Suppressor macrophage (primary cell): ENCODE data around the gene NSUN5.
"Not testable (repeated sequence)": the region's sequence is repeated elsewhere in the genome, so short reads cannot be mapped to it uniquely, and the experiment has no call there.

Experiments
- DNase-seq, 4 experiments: peaks; one replicate each; pipeline ENCODE4 v3.0.0-alpha.2; 2020 to 2022
- total RNA-seq, 17 experiments: gene quantifications; one replicate each; lab custom pipeline; 2026; ENCODE audit warnings: mixed read lengths in 6 of 17, inconsistent platforms in 3 of 17; lab: John Stamatoyannopoulos, UW

Gene NSUN5
- 8.2 to 23.3 (median 12.3) reads per million in 17 experiments for total RNA-seq

DNA sequence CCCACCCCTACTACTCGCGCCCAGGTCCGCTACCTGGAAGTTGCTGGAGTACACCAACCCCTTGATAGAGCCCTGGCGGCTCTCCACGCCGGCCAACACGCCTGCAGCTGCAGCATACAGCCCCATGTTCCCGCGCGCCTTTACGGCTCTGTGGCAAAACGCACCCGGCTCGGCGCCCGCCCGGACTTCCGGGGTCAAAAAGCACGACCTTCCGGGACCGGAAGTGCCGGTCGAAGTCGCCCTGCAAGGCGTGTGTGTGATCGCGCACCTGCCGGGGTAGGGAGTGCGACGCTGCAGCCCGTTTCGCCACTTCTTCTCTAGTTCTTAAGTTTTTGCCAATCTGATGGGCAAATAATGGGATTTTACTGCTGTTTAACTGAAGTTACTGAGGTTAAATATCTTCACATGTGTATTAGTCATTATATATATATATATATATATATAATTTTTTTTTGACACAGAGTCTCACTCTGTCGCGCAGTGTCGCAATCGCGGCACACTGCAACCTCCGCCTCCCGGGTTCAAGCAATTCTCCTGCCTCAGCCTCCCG lies at the start of gene NSUN5:
Gene NSUN5, minus strand, starts transcription at position 162 of the 550 bp plus-strand sequence. Its CDS starts 36 bp downstream, at position 126.
- peak; percentile 91 to 95 (median 93) for DNase-seq

DNA sequence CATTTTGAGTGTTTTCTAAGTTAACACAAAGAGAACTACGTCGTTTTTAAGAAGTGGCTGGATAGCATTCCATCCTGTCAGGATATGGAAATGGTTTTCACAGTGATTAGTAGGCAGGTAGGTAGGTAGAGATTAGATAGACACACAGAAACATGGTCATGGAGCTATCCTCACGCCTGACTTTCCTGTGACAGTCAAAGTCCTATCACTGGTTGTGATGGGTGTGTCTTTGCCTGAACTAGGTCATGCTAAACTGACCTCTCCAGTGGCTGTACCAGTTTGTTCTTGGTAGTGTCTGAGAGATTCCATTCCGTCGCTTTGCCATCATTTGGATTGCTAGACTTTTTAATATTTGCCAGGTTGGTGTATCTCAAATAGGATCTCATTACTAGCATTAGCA lies 47.5 kb upstream of the NSUN5 start:
- no peak for DNase-seq

DNA sequence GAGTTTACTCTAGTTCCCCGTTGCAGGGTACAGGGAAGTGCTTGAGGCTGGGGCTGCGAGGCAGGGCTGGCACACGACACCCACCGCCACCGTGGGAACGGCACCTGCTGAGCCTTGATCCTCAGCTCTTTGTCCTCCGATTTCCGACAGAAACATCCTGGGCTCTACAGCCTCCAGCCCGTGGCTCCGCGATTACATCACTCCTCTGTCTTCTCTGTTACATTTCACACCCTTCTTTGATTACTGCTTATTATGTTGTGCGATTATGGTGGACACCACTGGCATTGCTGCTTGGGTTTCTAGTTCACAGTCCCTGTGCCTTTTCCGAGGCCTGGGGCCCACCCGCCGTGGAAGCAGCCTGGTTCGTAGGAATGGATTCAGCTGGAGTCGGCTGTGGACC lies 46.2 kb upstream of the NSUN5 start:
- DNase-seq = no peak

DNA sequence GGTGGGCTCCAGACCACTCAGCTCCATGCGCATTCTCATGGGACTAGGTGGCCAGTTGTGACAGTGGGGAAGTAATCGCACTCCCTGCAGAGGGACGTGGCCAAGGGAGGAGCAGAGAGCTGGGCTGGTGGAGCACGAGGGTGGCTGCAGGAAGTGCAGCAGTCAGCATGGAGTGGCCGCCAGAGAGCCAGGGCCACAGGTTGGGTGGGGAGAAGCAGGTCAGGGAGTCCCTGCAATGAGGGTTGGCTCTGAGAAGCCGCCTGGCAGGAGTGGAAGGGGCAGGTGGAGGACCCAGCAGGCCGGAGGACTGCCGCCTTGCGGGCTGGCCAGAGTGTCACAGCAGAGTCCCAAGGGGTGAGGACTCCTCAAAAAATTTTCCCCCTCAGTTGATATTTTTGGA lies 45.6 kb upstream of the NSUN5 start:
- no peak for DNase-seq

DNA sequence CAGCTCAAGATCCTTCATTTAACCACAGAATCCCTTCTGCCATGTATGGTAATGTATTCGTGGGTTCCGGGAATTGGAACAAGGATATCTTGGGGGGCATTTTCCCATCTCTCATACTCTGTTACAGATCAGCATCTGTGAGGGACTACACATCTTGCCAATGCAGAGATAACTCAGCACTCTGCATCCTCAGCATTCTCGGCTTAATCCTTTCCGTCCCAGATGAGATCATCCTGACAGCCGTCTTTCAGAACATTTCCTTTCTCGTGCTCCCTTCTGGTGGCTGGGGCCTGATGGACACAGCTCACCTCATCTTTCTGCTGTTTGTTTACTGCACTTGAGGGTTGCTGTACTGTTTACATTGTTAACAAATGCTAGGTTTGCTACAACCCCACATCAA lies 44.6 kb upstream of the NSUN5 start:
- no peak for DNase-seq

DNA sequence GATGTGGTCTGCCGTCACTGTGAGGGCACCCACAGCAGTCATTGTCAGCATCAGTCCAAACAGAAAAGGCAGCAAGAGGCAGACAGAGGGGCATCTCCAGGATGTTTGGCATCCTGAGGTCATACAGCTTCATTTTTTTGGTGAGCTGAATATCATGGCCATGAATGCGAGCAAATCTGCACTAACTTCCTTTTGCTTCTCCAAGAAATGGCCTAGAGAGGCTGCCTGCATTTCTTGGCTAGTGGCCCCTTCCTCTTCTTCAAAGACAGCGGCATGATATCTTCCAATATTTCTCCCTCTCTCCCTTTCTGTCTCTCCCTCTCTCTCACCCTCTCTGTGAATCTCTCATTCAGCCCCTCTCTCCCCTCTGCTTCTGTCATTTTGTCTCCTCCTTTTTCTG lies 44.2 kb upstream of the NSUN5 start:
- no peak for DNase-seq

DNA sequence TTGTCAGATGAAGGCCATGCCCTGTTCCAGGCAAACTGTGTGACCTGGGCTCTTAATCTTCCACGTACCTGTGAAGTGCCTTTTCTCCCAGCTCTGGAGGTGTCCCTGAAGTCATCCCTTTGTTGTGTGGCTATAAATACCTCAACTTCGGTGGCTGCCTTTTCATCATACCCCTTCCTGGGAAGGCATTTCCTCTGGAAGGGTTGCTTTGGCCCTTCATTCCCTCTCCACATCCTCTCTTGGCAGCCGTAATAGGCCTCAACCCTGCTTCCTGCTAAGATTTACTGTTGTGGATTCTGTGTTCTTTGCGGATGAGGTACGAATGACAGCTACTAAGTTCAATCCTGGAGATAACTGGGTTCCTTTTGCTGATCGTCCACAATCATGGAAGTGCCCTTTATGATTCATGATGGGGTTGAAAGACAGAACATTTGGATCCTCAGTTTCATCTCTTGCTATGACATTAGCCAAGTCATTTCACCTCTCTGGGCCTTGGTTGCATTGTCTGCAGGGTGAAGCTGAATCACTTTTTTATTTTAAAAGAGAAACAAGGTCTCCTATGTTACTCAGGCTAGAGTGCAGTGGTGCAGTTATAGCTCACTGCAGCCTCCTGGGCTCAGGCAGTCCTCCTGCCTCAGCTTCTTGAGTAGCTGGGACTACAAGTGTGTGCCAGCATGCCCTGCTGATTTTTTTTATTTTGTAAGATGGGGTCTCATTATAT lies 43.0 kb upstream of the NSUN5 start:
- no peak for DNase-seq

DNA sequence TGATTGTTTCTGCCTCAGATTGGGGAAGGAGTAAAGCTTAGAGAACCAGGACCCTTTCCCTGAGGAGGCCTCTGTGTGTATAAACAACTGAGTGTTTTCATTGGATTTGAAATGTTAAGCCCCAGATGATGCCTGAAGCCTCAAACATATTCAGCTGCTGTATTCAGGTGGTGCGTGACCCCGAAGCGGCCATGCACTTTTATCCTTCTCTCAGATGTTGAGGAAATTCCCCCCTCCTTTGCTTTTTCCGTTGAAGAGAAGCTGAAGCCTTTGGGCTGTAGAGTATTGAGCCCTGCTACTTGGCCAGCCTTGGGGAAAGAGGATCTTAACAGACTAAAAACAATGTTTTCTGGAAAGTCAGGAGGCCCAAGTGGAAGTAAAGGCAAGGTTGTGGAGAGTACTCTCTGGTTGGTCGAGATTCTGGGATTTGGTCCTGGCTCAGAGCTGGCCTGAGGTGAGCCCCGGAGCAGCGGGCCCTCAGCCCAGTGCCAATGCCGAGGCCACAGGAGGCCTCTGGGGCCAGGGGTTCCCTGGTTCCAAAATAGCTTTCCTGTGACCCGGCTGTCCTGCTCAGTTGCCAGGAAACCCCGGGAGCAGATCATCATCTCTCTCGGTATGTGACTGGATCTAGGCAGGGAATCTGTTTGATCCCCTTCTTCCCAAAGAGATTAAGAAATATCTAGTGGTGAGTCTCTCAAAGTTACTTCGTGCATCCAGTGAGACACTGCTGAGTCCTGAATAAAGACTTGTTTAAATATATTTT lies 41.9 kb upstream of the NSUN5 start:
- no peak for DNase-seq

DNA sequence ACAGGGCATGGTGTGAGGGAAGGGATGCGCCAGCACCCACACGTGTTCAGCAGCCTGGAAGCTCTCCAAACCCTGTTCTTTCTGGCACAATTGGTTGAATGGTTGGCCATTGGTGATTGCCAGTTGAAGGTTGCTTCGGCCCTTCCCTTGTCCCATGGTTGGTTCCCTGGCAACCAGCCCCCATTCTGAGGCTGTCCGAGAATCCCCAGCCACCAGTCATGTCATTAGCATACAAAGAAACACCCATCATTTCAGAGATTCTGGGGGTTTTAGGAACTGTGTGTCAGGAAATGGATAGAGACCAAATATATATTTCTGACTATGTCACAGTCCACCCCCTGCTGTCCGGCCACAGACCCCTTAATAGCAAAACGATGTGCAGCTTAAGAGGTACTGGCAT lies 41.1 kb upstream of the NSUN5 start:
- no peak for DNase-seq

DNA sequence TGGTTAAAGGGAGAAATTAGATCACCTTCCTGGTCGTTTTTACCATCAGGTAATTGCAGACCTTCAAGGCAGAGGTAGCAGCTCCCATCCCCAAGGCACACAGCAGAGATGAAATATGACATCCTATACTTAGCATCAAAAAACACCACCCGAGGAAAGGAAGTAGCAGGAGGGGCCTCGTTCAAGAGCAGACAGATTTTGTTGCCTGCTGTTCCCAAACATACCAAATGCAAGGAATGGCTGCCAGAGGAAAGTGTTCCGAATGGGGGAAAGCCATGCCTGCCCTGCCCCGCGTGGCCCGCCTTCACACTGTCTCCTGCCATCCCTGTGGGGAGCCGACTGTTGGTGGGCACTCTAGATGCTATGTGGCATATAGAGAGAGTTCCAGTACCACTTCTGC lies 37.3 kb upstream of the NSUN5 start:
- no peak for DNase-seq

DNA sequence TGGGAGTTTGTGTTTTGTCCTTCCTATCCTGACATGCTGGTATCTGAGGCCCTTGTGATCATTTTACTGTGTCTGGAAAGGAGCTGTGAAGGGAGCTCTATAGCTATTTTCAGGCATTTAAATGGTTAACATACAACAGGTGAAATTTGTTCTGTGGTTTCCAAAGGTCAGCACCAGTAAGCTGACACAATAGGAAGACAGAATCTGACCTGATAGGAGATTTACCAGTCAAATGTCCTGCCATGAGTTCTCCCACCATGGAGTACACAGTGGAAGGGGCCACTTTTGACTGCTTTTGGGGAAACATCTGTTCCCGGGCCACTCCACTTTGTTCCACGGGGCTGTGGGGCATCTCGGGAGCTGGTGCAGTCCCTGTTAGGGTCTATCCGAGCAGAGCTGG lies 36.9 kb upstream of the NSUN5 start:
- DNase-seq = no peak

DNA sequence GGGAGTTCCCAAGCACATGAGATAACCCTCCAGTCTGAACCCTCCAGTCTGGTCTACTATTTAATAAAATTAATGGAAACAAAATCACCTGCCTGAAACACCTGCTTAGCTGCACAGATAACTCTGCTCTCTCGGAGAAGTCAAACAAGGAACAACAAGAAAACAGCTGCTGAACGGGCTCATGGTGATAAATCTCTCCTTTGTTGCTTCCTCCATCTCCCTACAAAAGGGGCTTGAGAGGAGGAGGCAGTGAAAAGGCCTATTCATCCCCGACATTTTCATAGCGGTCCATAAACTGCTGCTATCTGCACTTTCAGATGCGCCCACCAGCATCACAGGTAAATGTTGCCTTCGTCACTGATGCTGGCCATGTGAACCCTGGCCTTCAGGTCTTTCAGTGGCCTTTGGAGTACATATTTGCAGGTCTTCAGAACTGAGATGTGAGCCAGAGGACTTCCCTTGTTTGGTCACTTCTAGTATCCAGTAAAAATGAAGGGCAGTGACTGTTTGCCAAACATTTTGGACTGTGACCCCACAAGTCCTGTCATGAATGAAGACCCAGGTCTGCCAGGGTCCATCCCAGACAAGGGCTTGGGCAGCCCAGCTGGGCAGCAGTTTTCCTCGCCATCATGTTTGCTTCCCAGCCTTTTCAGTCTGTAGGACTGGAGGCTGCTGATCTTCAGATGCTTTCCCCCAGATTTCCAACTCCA lies 35.2 kb upstream of the NSUN5 start:
- no peak for DNase-seq

DNA sequence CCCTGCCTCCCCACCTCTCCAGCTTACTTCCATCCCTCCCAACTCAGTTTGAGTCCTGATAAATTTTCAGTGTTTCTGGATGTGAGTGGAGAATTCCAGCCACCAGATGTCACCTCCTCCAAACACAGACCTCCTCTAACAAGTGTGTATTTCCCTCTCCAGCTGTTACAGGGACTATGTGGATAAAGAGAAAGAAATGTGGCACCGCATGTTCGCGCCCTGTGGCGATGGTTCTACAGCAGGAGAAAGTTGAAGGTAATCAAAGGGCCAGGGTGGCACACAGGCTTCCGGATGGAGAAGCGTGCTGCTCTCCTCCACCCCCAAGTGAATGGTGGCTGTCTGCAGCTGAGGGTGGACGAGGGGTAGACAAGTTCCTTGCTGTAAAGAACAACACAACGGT lies 34.0 kb upstream of the NSUN5 start:
- DNase-seq = no peak

DNA sequence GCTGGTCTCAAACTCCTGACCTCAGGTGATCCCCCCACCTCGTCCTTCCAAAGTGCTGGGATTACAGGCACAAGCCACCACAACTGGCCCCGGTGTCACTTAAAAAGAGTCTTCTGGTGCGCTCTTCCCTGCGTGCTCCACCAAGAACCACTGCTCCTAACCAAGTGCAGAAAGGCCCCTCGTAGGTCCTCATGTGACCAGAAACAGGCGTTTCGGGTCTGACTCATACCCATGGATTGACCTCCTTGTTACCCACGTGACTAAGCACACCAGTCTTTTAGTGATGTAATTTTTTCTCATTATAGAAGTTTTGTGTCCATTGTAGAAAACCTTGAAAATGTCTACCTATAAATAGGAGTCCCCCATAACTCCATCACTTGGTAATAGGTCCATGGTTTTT lies 33.3 kb upstream of the NSUN5 start:
- DNase-seq = peak; percentile 60 to 81 (median 72)

DNA sequence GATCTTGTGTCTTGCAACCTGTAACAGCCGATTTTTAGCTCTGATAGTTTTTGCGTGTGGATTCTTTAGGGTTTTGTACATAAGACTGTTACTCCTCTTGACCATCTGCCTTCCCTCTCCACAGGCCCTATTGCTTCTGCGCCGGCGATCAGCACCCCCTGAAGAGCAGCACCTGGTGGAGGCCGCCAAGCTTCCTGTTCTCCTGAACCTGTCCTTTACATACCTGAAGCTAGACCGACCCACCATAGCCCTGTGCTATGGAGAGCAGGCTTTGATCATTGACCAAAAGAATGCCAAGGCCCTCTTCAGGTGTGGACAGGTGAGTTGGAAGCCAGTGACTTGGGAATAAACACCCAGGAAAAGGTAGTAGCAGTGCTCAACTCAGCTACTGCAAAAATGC lies 31.9 kb upstream of the NSUN5 start:
- DNase-seq = no peak

DNA sequence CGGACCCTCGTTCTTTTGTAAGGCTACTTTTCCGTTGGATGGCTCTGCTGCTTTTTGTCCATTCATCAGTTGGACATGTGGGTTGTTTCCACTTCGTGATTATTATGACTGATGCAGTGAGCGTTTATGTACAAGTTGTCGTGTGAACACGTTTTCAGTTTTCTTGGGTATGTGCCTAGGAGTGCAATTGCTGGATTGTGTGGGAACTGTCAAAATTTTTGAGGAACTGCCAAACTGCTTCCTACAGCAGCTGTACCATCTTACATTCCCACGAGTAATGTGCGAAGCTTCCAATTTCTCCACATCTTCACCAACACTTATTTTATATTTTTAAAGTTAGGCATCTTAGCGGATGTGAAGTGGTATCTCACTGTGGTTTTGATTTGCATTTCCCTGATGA lies 29.7 kb upstream of the NSUN5 start:
- peak in 2 of 4 experiments; percentile 20 to 27 for DNase-seq

DNA sequence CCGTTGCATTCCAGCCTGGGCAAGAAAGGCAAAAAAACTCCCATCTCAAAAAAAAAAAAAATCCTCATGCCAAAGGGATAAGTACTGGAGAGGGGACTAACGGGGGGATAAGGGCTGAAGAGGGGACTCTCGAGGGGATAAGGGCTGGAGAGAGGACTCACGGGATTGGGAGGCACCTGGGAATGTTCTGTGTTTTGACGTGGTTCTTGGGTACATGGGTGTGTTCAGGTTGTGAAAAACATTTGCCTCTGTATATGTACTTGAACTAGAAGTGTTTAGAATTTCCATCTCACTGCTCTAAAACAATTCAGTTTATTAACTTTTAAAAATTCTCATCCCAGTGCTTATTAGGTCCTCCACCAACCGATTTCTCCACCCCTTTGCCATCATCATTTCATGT lies 23.8 kb upstream of the NSUN5 start:
- no peak for DNase-seq

DNA sequence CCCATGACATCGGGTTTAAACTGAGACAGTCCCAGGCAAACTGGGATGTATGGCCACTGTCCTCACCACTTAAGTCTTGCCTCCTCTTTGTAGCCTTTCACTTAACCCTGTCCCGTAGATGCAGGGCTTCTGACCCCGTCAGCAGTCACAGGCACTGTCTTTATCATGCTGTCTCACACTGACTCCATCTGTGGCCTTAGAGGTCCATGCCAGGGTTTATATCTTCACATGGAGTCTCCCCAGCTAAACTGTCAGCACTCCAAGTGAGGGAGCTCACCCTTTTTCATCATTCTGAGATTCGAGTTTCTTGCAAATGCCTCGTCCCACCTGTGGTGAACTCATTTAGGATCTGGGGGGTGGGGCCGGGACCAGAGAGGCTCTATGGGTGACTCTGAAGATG lies 22.1 kb upstream of the NSUN5 start:
- DNase-seq = no peak

DNA sequence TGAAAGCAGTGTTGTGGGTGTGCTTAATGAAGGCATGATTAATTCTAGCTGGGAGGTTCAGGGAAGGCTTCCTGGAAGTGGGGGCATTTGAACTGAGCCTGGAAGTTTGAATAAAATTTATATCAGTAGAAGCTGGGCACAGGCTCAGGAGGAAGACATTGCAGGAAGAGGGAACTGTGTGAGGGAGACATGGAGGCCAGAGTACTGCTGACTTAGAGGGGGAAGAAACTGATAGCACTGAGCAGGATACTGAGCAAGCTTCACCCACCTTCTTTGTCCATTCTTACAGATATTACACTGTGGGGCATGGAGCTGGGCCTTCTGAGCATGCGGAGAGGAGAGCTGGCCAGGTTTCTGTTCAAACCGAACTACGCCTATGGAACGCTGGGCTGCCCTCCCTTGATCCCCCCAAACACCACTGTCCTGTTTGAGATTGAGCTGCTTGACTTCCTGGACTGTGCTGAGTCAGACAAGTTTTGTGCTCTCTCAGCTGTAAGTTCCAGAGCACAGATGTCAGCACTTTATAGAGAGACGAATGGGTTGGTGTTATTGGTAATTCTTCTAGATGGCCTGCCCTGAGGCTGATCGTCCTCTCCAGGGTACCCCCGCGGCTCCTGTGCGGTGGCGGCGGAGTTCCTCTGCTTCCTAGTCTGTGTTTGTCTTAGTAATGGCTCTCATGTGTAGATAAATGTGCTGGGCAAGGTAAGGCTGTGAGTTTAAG lies 21.4 kb upstream of the NSUN5 start:
- peak; percentile 13 to 67 (median 34) for DNase-seq

DNA sequence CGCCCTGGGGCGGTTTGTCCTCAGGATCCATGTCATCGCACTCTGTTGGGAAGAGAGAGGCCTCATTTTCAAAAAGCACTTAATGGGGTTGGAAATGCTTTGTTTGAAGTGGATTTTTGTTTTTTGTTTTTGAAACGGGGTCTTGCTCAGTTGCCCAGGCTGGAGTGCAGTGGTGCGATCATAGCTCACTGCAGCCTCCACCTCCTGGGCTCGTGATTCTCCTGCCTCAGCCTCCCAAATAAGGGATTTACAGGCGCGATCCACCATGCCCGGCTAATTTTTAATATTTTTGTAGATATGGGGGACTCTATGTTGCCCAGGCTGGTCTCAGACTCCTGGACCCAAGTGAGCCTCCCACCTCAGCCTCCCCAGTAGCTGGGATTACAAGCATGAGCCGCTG lies 20.1 kb upstream of the NSUN5 start:
- DNase-seq = no peak

DNA sequence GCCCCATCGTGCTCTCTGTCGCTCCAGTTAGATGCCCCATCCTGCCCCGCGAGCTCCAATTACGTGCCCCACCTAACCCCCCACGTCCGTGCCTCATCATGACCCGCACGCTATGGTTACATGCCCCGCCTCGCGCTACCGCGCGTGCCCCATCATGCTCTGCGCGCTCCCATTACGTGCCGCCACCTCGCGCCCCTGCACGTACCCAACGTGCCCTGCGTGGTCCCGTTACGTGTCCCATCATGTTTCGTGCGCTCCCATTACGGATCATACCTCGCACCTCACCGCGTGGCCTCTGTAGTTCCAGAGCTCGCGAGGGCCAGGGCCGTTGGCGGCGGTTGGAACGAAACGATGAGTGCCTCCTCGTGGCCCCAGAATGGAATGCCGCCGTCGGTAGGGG lies 19.3 kb upstream of the NSUN5 start, which contains the start of the genes FKBP6 and TRIM50:
Gene FKBP6, plus strand, starts transcription at position 240 of the 400 bp plus-strand sequence. CDS start 268 bp downstream, outside the sequence.
Gene TRIM50, minus strand, starts transcription at position 161 of the 400 bp plus-strand sequence. CDS start 3,295 bp downstream, outside the sequence.
- DNase-seq = not testable (repeated sequence)

DNA sequence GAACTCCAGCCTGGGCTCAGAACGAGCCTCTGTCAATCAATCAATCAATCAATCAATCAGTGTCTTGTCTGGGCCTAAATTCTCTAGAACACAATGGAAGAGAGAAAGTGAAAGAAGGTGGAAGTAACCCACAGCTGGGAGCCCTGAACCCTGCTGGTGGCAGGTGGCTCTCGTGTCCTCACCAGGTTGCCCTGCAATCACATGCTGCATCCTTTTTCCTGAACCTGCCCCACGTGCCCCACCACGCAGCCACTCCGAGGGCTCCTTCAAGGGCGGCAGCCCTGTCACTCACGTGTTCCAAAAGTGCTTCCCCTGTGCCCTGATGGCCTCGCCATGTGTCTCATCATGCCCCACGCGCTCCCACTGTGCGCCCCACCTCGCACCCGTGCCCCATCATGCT lies 18.8 kb upstream of the NSUN5 start:
- DNase-seq = not testable (repeated sequence)
